ENCODE results near the gene HINT2.
A peak's percentile ranks its signal among the peaks of the same experiment; 100 is the strongest.

The HINT2 gene

GRCh38 chr9:35840881-35841644, 26.2 kb upstream of the HINT2 start:
- no peak for DNase-seq (ENCODE audit: low read depth, low spot score)

- DNase-seq (ENCODE audit: low read depth, low spot score): no peak
Observed at GRCh38 chr9:35839926-35840325, 25.1 kb upstream of the HINT2 start.

GRCh38 chr9:35836595-35836994, 21.8 kb upstream of the HINT2 start:
- DNase-seq (ENCODE audit: low read depth, low spot score): no peak

GRCh38 chr9:35835766-35836165, 20.9 kb upstream of the HINT2 start:
- no peak for DNase-seq (ENCODE audit: low read depth, low spot score)

- DNase-seq (ENCODE audit: low read depth, low spot score): no peak
Observed at GRCh38 chr9:35835216-35835632, 20.4 kb upstream of the HINT2 start.

GRCh38 chr9:35834260-35835215, 19.7 kb upstream of the HINT2 start:
- no peak for DNase-seq (ENCODE audit: low read depth, low spot score)

- no peak for DNase-seq (ENCODE audit: low read depth, low spot score)
Observed at GRCh38 chr9:35832814-35833213, 18.0 kb upstream of the HINT2 start.

- no peak for DNase-seq (ENCODE audit: low read depth, low spot score)
Observed at GRCh38 chr9:35831040-35831439, 16.2 kb upstream of the HINT2 start.

- DNase-seq (ENCODE audit: low read depth, low spot score): no peak
Observed at GRCh38 chr9:35829764-35830096, 14.9 kb upstream of the HINT2 start.

- DNase-seq (ENCODE audit: low read depth, low spot score): peak; percentile 80
Observed at GRCh38 chr9:35829084-35829763, 14.4 kb upstream of the HINT2 start, which contains the start of gene TMEM8B. TMEM8B (plus strand) TSS chr9:35829228; CDS start chr9:35829448, 220 bp downstream.

- DNase-seq (ENCODE audit: low read depth, low spot score): no peak
Observed at GRCh38 chr9:35828716-35829083, 13.9 kb upstream of the HINT2 start, which contains the start of gene FAM221B. FAM221B (minus strand) TSS chr9:35828732; CDS start chr9:35826161, 2,571 bp downstream.

- DNase-seq (ENCODE audit: low read depth, low spot score): no peak
Observed at GRCh38 chr9:35827486-35827885, 12.6 kb upstream of the HINT2 start.

GRCh38 chr9:35826071-35826701, 11.3 kb upstream of the HINT2 start:
- DNase-seq (ENCODE audit: low read depth, low spot score): no peak

GRCh38 chr9:35822926-35823325, 8.1 kb upstream of the HINT2 start:
- no peak for DNase-seq (ENCODE audit: low read depth, low spot score)

- no peak for DNase-seq (ENCODE audit: low read depth, low spot score)
Observed at GRCh38 chr9:35820076-35820475, 5.2 kb upstream of the HINT2 start.

- DNase-seq (ENCODE audit: low read depth, low spot score): no peak
Observed at GRCh38 chr9:35818341-35818740, 3.5 kb upstream of the HINT2 start.

GRCh38 chr9:35816708-35817107, 1.9 kb upstream of the HINT2 start:
- no peak for DNase-seq (ENCODE audit: low read depth, low spot score)

- no peak for DNase-seq (ENCODE audit: low read depth, low spot score)
Observed at GRCh38 chr9:35814106-35814840, 569 bp downstream of the HINT2 start.

GRCh38 chr9:35813434-35814105, 1.3 kb downstream of the HINT2 start:
- DNase-seq (ENCODE audit: low read depth, low spot score): no peak

- DNase-seq (ENCODE audit: low read depth, low spot score): peak; percentile 95
Observed at GRCh38 chr9:35812025-35812602, 2.7 kb downstream of the HINT2 start, which contains the start of gene SPAG8. SPAG8 (minus strand) TSS chr9:35812262; CDS start chr9:35812147, 115 bp downstream.
